ENCODE measurements around the gene USP22.

DNA sequence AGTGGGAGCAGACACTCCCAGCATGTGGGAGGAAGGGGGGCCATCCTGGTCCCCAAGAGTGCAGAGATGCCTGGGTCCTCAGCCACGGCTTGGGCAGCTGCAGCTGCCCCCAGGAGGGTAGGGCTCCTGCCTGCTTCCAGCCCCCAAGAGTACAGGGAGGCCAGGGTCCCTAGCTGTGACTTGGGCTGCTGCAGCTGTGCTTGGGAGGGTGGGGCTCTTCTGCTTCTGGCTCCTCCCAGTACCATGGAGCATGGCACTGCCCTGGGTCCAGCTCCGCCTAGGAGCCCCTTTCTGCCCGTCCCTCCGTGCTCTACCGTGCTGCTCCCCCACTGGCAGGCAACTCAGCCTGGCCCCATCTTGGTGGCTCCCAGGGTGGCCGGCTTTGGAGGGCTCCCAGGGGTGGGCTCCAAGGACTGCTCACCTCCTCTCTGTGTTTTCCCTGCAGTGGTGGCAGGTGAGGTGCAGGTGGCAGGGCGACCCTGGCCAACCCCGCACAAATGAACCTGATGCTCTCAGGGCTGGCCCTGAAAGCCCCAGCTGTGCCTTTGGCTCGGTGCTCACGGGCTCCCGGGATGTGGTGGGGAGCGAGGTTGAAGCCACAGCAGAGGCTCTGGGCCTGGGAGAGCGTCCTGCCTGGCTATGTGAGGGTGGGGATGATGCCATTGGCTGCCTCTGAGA is 18.5 kb upstream of the USP22 start:
- TF ChIP-seq, protein P1, sequence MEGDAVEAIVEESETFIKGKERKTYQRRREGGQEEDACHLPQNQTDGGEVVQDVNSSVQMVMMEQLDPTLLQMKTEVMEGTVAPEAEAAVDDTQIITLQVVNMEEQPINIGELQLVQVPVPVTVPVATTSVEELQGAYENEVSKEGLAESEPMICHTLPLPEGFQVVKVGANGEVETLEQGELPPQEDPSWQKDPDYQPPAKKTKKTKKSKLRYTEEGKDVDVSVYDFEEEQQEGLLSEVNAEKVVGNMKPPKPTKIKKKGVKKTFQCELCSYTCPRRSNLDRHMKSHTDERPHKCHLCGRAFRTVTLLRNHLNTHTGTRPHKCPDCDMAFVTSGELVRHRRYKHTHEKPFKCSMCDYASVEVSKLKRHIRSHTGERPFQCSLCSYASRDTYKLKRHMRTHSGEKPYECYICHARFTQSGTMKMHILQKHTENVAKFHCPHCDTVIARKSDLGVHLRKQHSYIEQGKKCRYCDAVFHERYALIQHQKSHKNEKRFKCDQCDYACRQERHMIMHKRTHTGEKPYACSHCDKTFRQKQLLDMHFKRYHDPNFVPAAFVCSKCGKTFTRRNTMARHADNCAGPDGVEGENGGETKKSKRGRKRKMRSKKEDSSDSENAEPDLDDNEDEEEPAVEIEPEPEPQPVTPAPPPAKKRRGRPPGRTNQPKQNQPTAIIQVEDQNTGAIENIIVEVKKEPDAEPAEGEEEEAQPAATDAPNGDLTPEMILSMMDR (IDR thresholded peaks at IDR 0.05), result no peak
- no peak for TF ChIP-seq POLR2A (IDR thresholded peaks at IDR 0.05)

Measured in testis (tissue), 2 donors.